ENCODE results near the gene UQCRHL.

UQCRHL gene

DNA sequence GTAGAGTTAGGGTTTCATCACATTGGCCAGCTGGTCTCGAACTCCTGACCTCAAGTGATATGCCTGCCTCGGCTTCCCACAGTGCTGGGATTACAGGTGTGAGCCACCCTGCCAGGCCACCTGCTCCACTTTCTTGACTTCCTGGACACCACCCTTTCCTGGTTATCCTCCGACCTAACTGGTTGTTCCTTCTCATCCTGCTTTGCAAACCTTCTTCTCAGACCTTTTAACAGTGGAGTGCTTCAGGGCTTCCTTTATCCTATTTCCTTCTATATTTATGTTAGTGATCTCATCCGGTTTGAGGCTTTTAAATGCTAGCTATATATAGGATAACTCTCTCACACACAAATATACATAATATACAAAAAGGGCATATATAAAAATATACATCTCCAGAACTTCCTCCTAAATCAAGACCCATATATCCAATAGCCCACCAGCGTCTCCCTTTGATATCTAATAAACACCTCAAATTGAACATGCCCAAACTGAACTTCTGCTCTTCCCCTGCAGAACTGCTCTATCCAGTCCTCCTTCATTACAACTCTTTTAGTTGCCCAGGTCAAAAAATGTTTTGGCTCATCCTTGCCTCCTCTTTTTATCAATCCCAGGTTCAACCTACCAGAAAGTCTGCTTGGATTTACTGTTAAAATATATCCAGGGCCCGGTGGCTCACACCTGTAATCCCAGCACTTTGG, 19.5 kb upstream of the UQCRHL start:
- no peaks in the 10 kb centered on the region for H3K9me3 ChIP-seq (ENCODE audit: control insufficient read depth, insufficient read depth, low read length)
- H3K9ac ChIP-seq (ENCODE audit: low read depth, low read length) = no peak overlapping the region
- H3K36me3 ChIP-seq (ENCODE audit: insufficient read depth, low read length) = no peaks in the 10 kb centered on the region
- peaks cover 4% of the 10 kb centered on the region for H3K4me1 ChIP-seq (ENCODE audit: insufficient read depth, low read length)

DNA sequence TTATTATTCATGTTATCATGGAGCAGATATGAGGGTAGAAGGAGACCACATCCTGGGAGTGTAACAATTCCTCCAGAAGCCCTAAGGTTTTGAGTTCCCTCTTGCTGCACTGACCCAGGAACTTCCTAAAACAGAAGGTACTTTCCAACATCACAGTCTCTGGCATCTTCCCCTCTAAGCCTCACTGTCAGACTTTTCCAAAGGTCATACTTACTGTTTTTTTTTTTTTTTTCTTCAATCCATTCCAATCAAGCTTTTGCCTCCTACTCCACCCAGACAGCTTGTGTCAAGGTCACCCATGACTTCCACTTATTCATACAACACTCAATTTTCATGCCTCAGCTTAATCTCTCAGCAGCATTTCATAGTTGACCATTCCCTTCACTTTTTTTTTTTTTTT, 18.4 kb upstream of the UQCRHL start:
- no peaks in the 10 kb centered on the region for H3K36me3 ChIP-seq (ENCODE audit: insufficient read depth, low read length)
- H3K9ac ChIP-seq (ENCODE audit: low read depth, low read length) = no peak overlapping the region
- peaks cover 4% of the 10 kb centered on the region for H3K4me1 ChIP-seq (ENCODE audit: insufficient read depth, low read length)
- H3K9me3 ChIP-seq (ENCODE audit: control insufficient read depth, insufficient read depth, low read length) = no peaks in the 10 kb centered on the region

DNA sequence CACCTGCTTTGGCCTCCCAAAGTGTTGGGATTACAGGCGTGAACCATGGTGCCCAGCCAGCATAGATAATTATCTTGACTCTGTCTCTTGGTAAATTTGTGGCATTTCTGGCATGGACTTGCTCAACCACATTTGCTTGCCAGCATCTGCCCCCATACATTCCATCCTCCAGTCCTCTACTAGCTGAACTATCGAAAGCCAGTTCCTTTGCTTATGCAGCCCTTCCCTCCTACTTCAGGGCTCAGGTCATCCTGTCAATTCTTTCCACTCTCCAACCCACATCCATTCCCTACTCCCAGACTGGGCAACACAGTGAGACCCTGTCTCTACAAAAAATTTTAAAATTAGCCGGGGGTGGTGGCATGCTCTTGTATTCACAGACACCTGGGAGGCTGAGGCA, 13.0 kb upstream of the UQCRHL start:
- Histone ChIP-seq H3K4me1 (ENCODE audit: insufficient read depth, low read length) (no peaks in the 10 kb centered on the region), H3K9ac (ENCODE audit: low read depth, low read length) (no peak overlapping the region), H3K9me3 (ENCODE audit: control insufficient read depth, insufficient read depth, low read length) (no peaks in the 10 kb centered on the region), H3K36me3 (ENCODE audit: insufficient read depth, low read length) (no peaks in the 10 kb centered on the region)

DNA sequence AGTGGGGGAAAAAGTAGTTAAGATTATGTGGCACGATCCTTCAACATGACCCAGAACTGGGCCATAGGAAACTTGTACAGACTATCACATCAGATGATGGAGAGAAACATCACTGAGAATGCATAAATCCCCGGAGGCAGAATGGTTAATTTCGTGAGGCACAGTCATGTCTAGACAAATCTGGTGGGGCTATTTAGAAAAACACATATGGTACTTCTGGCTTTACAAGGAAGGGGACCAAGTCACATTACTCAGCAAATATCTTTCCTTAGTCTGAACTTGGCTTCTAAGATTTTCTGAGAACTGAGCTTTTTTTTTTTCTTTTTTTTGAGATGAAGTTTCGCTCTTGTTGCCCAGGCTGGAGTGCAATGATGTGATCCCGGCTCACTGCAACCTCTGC, 9.2 kb upstream of the UQCRHL start:
- H3K9me3 ChIP-seq (ENCODE audit: control insufficient read depth, insufficient read depth, low read length) = no peaks in the 10 kb centered on the region
- H3K36me3 ChIP-seq (ENCODE audit: insufficient read depth, low read length) = no peaks in the 10 kb centered on the region

DNA sequence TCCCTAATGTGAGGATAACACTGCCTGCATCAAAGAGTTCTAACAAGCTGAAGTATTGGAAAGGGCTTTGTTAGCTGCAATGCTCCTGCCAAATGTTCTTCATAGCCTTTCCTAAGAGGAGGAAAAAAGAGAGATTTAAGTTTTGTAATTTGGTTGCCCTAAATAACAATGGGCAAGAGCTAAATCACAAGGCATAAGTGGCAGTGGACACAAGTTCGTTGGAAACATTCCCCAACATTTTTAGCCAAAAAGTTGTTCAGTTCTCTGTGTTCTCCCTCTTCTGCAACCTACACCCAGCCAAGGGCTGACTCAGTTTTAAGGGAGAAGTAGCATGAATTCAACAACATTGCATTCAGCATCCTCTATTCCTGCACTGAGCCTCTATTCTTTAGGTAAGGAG, 2.6 kb upstream of the UQCRHL start:
- peaks cover 4% of the 10 kb centered on the region; the same call in 1 of the 2 replicates for H3K4me1 ChIP-seq (ENCODE audit: insufficient read depth, low read length)
- no peaks in the 10 kb centered on the region for H3K36me3 ChIP-seq (ENCODE audit: insufficient read depth, low read length)
- no peaks in the 10 kb centered on the region for H3K9me3 ChIP-seq (ENCODE audit: control insufficient read depth, insufficient read depth, low read length)
- no peak overlapping the region for H3K9ac ChIP-seq (ENCODE audit: low read depth, low read length)

More for the DNA sequence above, 9.2 kb upstream of the UQCRHL start:
- Histone ChIP-seq H3K4me1 (ENCODE audit: insufficient read depth, low read length) (no peaks in the 10 kb centered on the region), H3K9ac (ENCODE audit: low read depth, low read length) (no peak overlapping the region)

DNA sequence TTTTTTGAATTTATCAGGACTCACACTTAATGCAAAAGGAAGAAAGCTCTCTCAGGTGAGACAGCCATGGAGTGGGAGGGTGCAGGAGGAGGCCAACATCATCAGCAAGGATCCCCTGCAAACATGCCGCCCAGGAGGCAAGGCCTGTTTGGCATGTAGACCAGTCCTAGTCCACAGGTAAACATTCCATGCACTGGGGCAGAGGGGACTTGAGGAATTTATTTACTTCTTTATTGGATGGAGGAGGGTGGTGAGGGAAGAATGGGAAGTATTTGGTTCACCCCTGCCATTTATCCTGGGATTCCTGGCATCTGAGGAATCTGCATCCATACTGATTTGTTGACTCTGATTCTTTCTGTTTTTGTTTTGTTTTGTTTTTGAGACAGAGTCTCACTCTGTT, 1.5 kb upstream of the UQCRHL start:
- Histone ChIP-seq H3K9ac (ENCODE audit: low read depth, low read length) (no peak overlapping the region), H3K9me3 (ENCODE audit: control insufficient read depth, insufficient read depth, low read length) (no peaks in the 10 kb centered on the region), H3K36me3 (ENCODE audit: insufficient read depth, low read length) (no peaks in the 10 kb centered on the region), H3K4me1 (ENCODE audit: insufficient read depth, low read length) (peaks cover 4% of the 10 kb centered on the region; the same call in 1 of the 2 replicates)

DNA sequence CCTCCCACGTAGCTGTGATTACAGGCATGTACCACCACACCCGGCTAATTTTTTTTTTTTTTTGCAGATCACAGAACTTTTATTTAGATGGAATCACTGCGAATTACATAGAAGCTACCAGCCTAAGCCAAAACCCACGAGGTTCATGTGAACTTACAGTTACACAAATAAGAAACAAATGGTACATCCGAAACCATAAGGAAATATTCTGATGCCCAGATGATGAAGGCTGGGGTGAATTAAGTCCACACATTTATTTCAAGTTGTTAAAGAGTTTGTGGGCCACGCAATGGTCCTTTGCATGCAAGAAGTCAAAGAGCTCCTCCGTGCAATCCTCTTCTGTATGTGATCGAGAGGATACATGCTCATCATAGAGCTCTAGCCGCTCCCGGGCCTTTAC, 328 bp downstream of the UQCRHL start:
- Histone ChIP-seq H3K9ac (ENCODE audit: low read depth, low read length) (no peak overlapping the region), H3K36me3 (ENCODE audit: insufficient read depth, low read length) (no peaks in the 10 kb centered on the region), H3K9me3 (ENCODE audit: control insufficient read depth, insufficient read depth, low read length) (no peaks in the 10 kb centered on the region), H3K4me1 (ENCODE audit: insufficient read depth, low read length) (peaks cover 8% of the 10 kb centered on the region)

DNA sequence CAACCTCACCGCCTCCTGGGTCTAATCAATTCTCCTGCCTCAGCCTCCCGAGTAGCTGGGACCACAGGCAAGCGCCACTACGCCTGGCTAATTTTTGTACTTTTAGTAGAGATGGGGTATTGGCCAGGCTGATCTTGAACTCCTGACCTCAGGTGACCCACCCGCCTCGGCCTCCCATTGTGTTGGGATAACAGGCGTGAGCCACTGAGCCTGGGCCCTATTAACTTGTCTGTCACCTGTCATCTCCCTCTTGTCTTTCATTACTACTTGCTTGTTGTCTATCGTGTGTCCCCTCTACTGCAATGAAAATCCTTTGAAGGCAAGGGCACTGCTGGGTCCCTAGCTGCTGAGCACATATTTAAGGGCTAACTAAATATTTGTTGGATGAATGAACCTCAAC, 3.4 kb downstream of the UQCRHL start:
- Histone ChIP-seq H3K9ac (ENCODE audit: low read depth, low read length) (no peak overlapping the region), H3K9me3 (ENCODE audit: control insufficient read depth, insufficient read depth, low read length) (no peaks in the 10 kb centered on the region), H3K4me1 (ENCODE audit: insufficient read depth, low read length) (peaks cover 27% of the 10 kb centered on the region), H3K36me3 (ENCODE audit: insufficient read depth, low read length) (no peaks in the 10 kb centered on the region)

DNA sequence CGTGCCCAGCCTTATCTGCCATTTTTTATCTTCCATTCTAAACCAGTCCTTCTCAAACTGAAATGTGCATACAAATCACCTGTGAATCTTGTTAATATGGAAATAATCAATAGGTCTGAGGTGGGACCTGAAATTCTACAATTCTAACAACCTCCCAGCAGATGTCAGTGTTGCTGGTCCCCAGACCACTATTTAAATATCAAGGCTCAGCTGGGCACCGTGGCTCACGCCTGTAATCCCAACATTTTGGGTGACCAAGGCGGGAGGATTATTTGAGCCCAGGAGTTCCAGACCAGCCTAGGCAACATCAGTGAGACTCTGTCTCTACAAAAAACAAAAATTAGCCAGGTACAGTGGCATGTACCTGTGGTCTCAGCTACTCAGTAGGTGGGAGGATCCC, 4.1 kb downstream of the UQCRHL start:
- no peaks in the 10 kb centered on the region for H3K9me3 ChIP-seq (ENCODE audit: control insufficient read depth, insufficient read depth, low read length)
- H3K36me3 ChIP-seq (ENCODE audit: insufficient read depth, low read length) = no peaks in the 10 kb centered on the region
- H3K9ac ChIP-seq (ENCODE audit: low read depth, low read length) = no peak overlapping the region
- peaks cover 26% of the 10 kb centered on the region for H3K4me1 ChIP-seq (ENCODE audit: insufficient read depth, low read length)

DNA sequence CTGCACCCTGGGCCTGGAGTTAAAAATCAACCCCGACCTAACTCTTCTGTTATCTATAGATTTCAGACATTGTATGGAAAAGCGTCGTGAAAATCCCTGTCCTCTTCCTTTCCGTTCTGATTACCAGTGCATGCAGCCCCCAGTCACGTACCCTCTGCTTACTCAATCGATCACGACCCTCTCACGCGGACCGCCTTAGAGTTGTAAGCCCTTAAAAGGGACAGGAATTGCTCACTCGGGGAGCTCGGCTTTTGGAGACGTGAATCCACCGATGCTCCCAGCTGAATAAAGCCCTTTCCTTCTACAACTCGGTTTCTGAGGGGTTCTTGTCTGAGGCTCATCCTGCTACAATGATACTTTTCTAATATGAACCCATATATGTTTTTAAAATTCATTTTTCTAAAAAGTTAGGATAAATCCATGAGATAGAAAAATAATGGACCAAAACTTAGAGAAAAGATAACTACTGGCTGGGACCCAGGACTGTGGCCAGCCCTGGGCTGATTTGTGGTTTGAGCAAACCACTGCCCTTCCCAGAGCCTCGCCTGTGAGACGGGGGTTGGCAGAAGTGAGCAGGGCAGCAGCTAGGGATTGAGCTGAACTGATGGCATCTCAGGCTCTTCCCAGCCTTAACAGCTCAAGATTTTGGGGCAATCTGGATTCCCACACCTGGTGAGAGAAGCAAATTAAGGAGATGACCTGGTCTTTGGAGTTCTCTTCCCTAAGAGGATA, 5.0 kb downstream of the UQCRHL start:
- Histone ChIP-seq H3K4me1 (ENCODE audit: insufficient read depth, low read length) (peaks cover 26% of the 10 kb centered on the region), H3K9me3 (ENCODE audit: control insufficient read depth, insufficient read depth, low read length) (no peaks in the 10 kb centered on the region), H3K36me3 (ENCODE audit: insufficient read depth, low read length) (no peaks in the 10 kb centered on the region), H3K9ac (ENCODE audit: low read depth, low read length) (no peak overlapping the region)

DNA sequence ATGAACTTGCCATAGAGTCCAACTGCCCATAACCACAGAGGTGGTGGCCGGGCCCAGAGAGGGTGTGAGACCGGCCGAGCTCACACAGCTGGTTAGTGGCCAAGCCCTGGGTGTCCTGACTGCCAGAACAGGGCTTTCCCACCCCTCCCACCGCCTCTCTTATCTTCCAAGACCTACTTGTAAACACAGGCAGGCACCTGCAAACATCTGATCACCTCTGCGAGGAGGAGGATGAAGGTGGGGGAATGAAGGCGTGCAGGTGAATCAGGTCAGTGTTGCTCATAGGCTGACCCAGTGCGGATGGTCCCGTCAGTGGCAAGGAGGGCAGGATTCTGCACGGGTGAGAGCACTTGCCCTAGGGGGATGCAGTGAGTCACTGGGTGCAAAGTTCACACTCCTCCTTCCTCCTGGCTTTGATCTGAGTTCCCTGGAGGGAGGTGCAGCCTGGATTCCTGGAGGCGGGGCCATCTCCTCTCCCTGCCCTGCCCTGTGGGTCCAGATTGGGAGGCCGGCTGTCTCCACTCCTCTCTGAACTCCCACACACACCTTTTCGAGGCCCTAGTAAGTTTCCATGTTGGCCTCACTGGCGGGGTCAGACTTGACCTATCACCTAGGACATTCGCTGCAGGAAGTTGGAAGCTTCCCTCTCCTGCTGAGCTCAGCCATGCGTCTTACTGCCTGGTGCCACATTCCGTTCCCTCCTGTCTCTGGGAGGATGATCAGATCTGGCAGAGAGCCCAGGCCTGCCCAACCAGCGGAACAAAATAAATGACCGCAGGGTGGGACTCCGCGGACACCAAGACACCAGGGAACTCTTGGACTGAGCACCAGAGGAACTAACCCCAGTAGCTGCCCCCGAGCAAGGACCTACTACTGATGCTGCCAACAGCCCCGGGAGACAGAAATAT, 7.3 kb downstream of the UQCRHL start:
- H3K9ac ChIP-seq (ENCODE audit: low read depth, low read length) = no peak overlapping the region; the same call in 1 of the 2 replicates
- no peaks in the 10 kb centered on the region for H3K9me3 ChIP-seq (ENCODE audit: control insufficient read depth, insufficient read depth, low read length)
- H3K4me1 ChIP-seq (ENCODE audit: insufficient read depth, low read length) = peaks cover 26% of the 10 kb centered on the region

DNA sequence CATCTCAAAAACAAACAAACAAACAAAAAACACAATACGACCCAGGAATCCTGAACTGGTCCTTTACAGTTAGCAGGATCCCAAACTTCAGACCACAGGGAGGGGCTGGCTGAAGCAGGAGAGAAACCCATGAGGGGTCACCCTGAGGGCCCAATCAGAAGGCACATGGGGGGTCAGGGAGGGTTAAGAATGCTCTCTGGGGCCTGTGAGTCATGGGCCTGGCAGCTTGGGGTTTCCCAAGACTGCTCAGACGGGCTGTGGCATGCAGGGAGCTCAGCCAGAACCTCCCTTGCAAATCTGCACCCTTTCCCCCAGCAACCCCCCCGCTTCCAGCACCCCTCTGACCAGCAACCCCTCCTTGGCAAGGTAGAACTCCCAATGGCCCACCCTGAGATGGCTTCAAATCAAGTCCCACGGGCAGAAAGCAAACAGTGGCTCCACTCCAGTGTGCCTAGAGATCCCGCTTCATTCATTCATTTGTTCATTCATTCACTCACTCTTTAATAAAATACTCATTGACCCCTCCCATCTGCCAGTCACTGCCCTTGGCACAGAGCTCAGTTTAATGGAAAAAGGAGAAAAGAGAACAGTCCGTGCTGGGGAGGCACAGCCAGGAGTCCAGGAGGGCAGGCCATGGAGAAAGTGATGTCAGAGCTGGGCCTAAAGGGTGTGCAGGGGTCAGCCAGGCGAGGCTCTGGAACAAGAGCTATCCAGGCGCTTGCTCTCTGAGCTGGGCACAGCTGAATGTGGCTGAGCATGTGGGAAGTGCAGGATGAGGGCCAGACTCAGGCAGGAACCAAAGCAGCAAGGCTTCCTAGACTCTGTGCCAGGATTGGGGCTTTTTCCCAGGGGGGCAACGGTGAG, 8.2 kb downstream of the UQCRHL start:
- H3K9me3 ChIP-seq (ENCODE audit: control insufficient read depth, insufficient read depth, low read length) = no peaks in the 10 kb centered on the region
- H3K4me1 ChIP-seq (ENCODE audit: insufficient read depth, low read length) = peaks cover 28% of the 10 kb centered on the region
- H3K36me3 ChIP-seq (ENCODE audit: insufficient read depth, low read length) = no peaks in the 10 kb centered on the region
- no peak overlapping the region; the same call in 1 of the 2 replicates for H3K9ac ChIP-seq (ENCODE audit: low read depth, low read length)

More for the DNA sequence above, 7.3 kb downstream of the UQCRHL start:
- H3K36me3 ChIP-seq (ENCODE audit: insufficient read depth, low read length) = no peaks in the 10 kb centered on the region

DNA sequence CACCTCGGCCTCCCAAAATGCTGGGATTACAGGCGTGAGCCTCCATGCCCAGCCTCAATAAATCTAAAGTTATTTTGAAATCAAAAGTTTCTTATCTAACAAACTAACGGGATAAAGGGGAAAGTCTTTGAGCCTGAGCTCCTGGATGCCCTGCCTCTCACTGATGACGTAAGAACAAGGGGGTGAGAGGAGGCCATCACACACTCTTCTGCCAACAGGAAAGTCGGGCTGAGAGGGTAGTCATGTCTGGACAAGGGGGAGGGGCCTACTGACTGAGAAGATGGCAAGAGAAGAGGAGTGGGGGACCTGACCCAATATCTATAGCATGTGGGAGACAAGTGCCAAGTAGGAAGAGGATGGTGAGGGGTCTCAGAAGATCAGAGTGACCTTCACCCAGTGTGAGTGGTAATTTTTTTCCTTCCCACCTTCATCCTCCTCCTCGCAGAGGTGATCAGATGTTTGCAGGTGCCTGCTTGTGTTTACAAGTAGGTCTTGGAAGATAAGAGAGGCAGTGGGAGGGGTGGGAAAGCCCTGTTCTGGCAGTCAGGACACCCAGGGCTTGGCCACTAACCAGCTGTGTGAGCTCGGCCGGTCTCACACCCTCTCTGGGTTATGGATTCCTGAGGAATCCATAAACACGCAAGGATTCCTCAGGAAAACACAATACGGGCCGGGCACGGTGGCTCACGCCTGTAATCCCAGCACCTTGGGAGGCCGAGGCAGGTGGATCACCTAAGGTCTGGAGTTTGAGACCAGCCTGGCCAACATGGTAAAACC, 9.6 kb downstream of the UQCRHL start:
- no peaks in the 10 kb centered on the region for H3K36me3 ChIP-seq (ENCODE audit: insufficient read depth, low read length)
- H3K9ac ChIP-seq (ENCODE audit: low read depth, low read length) = no peak overlapping the region
- H3K9me3 ChIP-seq (ENCODE audit: control insufficient read depth, insufficient read depth, low read length) = no peaks in the 10 kb centered on the region
- peaks cover 31% of the 10 kb centered on the region for H3K4me1 ChIP-seq (ENCODE audit: insufficient read depth, low read length)

Data from ES-I3 (cell line).